Left lobe of liver (tissue), 2 donors: ENCODE results near the gene ITPA. TPM values are rescaled to one million over a fixed set of nuclear protein-coding genes. Genes with fewer than 3 reads are reported as not detected.

Experiments used
- ATAC-seq: fragments of 200-7000 bp; cut with Tn5 transposase; one replicate; pipeline ENCODE4 v1.9.1; 2020; ENCODE audit warnings: mild to moderate bottlenecking, moderate library complexity
- DNase-seq: peaks from one replicate; pipeline ENCODE4 v3.0.0-alpha.2; 2020; ENCODE audit warnings: low spot score
- total RNA-seq: library from RNA; stranded (reverse); gene quantifications from one replicate; pipeline ENCODE4 v1.2.1, GENCODE V29; 2021
- donor health status: DM: no; HTN: no; CAD: no; lungs with moderate emphysema.
- donor health status: DM: no; HTN: yes; CAD: no.

Gene ITPA
- total RNA-seq, 1 donor from 2014 or later = 25.3 TPM

- DNase-seq = no peak
- ATAC-seq = no peak
These were observed 16.8 kb downstream of the ITPA start for GRCh38 chr20:3226093-3226492.

GRCh38 chr20:3226864-3227263 is 17.6 kb downstream of the ITPA start:
- ATAC-seq (no peak), DNase-seq (no peak)

GRCh38 chr20:3227506-3227905 is 18.2 kb downstream of the ITPA start:
- DNase-seq (no peak), ATAC-seq (no peak)

GRCh38 chr20:3227936-3228749 is 18.8 kb downstream of the ITPA start:
- no peak for DNase-seq
- ATAC-seq = no peak

GRCh38 chr20:3228750-3229032 is 19.4 kb downstream of the ITPA start:
- DNase-seq = no peak
- ATAC-seq = no peak

- no peak for DNase-seq
- no peak for ATAC-seq
These were observed 19.9 kb downstream of the ITPA start for GRCh38 chr20:3229158-3229557.

- DNase-seq = no peak
- ATAC-seq = no peak
These were observed 20.5 kb downstream of the ITPA start for GRCh38 chr20:3229798-3230197.

GRCh38 chr20:3231116-3231515 is 21.8 kb downstream of the ITPA start:
- ATAC-seq (no peak), DNase-seq (no peak)

- ATAC-seq (no peak), DNase-seq (no peak)
These were observed 22.7 kb downstream of the ITPA start for GRCh38 chr20:3231889-3232588.

GRCh38 chr20:3233131-3233990 is 24.1 kb downstream of the ITPA start:
- no peak for ATAC-seq

GRCh38 chr20:3233991-3234498 is 24.7 kb downstream of the ITPA start:
- DNase-seq = no peak
- ATAC-seq = no peak

More at GRCh38 chr20:3233131-3233990, 24.1 kb downstream of the ITPA start:
- no peak for DNase-seq

- DNase-seq (no peak), ATAC-seq (no peak)
These were observed 26.5 kb downstream of the ITPA start for GRCh38 chr20:3235666-3236324.

- no peak for DNase-seq
- no peak for ATAC-seq
These were observed 28.0 kb downstream of the ITPA start for GRCh38 chr20:3237011-3237957.

GRCh38 chr20:3237958-3238615 is 28.8 kb downstream of the ITPA start:
- DNase-seq = no peak

GRCh38 chr20:3238616-3239025 is 29.3 kb downstream of the ITPA start:
- no peak for DNase-seq
- ATAC-seq = peak; percentile 42

More at GRCh38 chr20:3237958-3238615, 28.8 kb downstream of the ITPA start:
- ATAC-seq = no peak

- no peak for DNase-seq
- ATAC-seq = peak; percentile 82
These were observed 29.9 kb downstream of the ITPA start, which contains the start of gene SLC4A11 for GRCh38 chr20:3239026-3239866. Gene SLC4A11 (minus strand): TSS chr20:3239190. CDS start chr20:3239137, 53 bp downstream.

GRCh38 chr20:3239867-3240775 is 30.8 kb downstream of the ITPA start:
- DNase-seq (no peak), ATAC-seq (no peak)
